ENCODE results near the gene NTRK3.

GRCh38 chr15:88074386-88074785, 182.2 kb downstream of the NTRK3 start:
- TF ChIP-seq POLR2A (IDR thresholded peaks at IDR 0.05) = no peak
- TF ChIP-seq, protein P1, sequence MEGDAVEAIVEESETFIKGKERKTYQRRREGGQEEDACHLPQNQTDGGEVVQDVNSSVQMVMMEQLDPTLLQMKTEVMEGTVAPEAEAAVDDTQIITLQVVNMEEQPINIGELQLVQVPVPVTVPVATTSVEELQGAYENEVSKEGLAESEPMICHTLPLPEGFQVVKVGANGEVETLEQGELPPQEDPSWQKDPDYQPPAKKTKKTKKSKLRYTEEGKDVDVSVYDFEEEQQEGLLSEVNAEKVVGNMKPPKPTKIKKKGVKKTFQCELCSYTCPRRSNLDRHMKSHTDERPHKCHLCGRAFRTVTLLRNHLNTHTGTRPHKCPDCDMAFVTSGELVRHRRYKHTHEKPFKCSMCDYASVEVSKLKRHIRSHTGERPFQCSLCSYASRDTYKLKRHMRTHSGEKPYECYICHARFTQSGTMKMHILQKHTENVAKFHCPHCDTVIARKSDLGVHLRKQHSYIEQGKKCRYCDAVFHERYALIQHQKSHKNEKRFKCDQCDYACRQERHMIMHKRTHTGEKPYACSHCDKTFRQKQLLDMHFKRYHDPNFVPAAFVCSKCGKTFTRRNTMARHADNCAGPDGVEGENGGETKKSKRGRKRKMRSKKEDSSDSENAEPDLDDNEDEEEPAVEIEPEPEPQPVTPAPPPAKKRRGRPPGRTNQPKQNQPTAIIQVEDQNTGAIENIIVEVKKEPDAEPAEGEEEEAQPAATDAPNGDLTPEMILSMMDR (IDR thresholded peaks at IDR 0.05) = no peak
